NCI-H345 treated with DMSO at 0.1 percent for 48 hours (cell line): ENCODE results near the gene ADAM22.
A peak's percentile ranks its signal among the peaks of the same experiment; 100 is the strongest.

Experiments
- DNase-seq: peaks from one replicate; lab custom pipeline; 2025; ENCODE audit not compliant: unreplicated experiment; lab: John Stamatoyannopoulos, UW

ADAM22 gene

GRCh38 chr7:88102675-88103074, 168.6 kb downstream of the ADAM22 start:
- DNase-seq, result no peak

- no peak for DNase-seq
Measured at GRCh38 chr7:88104732-88105131, 170.7 kb downstream of the ADAM22 start.

DNA sequence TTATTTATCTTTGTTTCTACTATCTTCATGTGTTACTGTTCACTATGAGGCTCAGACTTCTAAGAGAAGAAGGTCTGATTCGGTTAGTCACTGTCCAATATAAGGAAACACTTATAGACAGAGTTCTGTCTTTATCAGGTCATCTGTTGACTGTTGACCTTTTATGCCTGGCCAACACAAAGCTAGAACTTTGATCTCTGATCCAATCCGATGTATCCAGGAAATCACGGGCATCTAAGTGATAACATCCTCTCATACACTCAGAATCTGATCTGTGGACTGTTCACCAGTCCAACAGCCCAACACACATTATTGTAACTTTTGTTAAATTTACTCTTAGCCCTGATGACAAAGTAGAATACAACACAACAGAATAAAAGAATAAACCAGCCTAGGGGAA, 171.2 kb downstream of the ADAM22 start:
- DNase-seq, result no peak

GRCh38 chr7:88106434-88106833, 172.4 kb downstream of the ADAM22 start:
- no peak for DNase-seq

DNA sequence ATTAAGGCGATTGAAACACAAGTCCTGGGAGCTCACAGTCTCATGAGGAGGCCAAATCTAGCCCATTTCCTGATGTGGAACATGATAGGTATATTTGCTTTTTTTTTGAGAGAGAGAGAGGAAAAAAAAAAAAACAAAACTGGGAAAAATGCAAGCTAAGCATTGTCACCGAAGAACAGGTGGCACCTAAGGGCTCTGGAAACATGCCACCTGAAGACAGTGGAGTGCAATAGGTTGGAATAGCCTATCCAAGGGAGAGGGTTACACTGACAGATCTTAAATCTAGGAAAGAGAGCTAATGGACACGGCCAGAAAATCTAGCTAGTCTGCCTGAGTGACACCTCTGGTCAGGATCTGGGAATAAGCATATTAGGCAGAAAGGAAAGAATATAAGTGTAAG, 175.6 kb downstream of the ADAM22 start:
- DNase-seq, result no peak

DNA sequence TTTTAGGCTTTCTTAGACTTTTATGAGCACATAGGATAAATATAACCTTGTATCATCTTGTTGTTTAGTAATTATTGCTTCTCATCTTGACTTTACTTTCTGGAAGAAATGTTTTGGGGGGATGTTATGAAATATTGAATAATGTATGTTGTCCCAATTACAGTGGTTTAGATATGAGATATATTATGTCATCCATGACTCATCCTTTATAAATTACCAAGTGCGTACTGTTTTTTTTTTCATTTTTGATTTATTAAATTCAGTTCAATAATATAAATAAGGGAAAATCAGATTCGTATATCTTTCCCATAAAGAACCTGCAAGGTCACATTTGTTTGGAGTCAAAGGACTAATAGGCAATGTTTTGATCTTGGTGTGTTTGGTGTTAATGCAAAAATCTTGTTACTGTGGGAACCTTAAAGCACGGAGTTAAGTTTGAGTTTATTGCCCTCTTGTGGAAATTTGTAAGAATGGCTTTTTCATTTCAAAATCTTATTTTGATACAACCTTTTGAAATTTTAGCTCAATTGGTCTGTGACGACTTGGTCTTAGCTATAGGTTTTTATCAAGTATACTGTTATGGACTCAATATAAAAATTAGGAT, 177.2 kb downstream of the ADAM22 start:
- DNase-seq, result peak; percentile 27

DNA sequence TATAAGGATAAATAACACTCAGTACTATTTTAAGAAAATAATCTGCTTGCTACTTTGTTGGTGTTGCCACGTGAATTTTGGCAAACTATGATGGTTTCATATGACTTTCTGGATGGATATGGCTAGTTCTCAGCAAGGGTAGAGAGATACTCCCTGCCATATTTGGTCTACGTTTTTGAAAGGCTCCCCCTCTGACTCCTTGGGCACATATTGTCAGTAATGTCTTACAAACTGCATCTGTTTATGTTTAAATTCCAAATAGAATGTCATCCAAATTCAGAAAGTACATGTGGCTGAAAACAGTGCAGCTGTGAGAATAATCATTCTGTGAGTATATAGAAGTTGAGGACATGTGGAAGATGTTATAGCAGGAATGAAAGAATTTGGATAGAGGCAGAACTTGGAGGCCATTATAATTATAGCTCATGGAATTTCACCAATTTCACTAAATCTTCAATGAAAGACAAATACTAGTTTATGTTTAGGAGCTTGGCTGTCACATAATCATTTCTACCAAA, 178.0 kb downstream of the ADAM22 start:
- DNase-seq, result no peak

- DNase-seq, result no peak
Measured at GRCh38 chr7:88115258-88115796, 181.3 kb downstream of the ADAM22 start.

GRCh38 chr7:88115816-88116215, 181.8 kb downstream of the ADAM22 start:
- DNase-seq, result no peak

GRCh38 chr7:88116235-88116795, 182.3 kb downstream of the ADAM22 start:
- no peak for DNase-seq

- DNase-seq, result no peak
Measured at GRCh38 chr7:88117325-88117724, 183.3 kb downstream of the ADAM22 start.

DNA sequence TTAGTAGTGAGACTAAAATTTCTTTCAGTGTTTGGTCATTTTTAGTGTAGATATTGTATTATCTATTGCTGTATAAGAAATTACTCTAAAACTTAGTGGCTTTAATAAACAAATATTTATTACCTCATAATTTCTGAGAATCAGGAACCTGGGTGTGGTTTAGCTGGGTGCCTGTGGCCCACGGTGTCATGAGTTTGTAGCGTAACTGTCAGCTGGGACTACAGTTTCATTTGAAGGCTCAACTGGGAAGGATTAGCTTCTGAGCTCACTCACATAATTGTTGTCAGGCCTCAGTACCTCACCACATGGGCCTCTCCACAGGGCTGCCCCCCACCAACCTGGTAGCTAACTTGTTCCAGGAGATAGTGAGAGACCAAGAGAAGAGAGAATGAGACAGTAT, 187.3 kb downstream of the ADAM22 start:
- no peak for DNase-seq

GRCh38 chr7:88127637-88128290, 193.7 kb downstream of the ADAM22 start:
- no peak for DNase-seq

DNA sequence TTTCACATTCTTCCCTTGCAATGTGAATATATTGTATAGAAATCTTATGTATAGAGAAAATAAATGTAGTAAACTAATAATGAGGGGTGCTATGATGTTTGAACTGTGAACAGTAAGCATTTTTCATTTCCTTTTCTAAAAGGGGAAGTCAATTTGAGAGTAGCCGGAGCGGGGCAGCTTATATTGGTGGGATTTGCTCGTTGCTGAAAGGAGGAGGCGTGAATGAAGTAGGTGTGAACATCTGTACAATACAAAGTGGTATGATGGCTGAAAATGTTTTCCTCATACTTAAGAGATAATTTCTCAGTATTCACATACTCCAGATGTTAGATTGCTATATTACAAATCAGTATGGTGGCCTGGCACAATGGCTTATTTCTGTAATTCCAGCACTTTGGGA, 198.7 kb downstream of the ADAM22 start:
- no peak for DNase-seq

DNA sequence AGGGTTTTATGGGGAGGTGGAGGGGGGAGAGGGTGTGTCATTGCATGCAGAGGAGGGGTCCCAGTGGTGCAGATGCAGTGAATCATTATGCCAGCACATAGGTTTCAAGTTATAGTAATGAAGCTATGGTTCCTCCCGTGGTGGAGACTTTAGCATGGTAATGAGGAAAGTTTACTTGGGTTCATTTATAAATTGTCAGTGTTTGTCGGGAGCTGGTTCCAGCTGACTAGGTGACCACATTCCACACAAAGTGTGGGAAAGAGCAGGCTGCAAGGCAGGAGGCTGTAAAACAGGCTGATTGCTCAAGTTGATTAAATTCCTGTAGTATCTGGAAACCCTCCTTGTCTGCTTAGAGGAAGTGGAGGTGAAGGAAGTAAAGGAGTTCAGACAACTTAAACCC, 206.9 kb downstream of the ADAM22 start:
- no peak for DNase-seq

GRCh38 chr7:88141479-88141878, 207.4 kb downstream of the ADAM22 start:
- no peak for DNase-seq

GRCh38 chr7:88141953-88142352, 207.9 kb downstream of the ADAM22 start:
- no peak for DNase-seq

DNA sequence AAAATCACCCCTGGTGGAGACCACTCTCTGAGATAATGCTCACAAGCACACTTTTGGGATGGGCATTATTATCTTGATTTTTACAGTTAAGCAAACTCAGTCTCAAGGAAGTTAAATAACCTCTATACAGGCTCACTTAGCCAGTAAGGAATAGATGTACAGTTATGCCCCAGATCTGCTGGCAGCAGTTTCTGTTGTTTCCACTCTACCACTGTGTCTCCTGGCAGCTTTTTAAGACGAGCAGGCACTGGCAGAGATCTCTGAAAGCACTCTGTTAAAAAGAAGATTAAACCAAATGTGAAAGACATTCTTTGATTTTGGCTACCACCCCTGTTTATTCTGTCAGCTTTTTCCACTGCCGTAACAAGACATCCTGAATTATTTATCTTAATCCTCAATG, 212.6 kb downstream of the ADAM22 start:
- DNase-seq, result no peak

- no peak for DNase-seq
Measured at GRCh38 chr7:88147341-88147740, 213.3 kb downstream of the ADAM22 start.

- no peak for DNase-seq
Measured at GRCh38 chr7:88147949-88148348, 213.9 kb downstream of the ADAM22 start.

GRCh38 chr7:88150033-88150432, 216.0 kb downstream of the ADAM22 start:
- no peak for DNase-seq

DNA sequence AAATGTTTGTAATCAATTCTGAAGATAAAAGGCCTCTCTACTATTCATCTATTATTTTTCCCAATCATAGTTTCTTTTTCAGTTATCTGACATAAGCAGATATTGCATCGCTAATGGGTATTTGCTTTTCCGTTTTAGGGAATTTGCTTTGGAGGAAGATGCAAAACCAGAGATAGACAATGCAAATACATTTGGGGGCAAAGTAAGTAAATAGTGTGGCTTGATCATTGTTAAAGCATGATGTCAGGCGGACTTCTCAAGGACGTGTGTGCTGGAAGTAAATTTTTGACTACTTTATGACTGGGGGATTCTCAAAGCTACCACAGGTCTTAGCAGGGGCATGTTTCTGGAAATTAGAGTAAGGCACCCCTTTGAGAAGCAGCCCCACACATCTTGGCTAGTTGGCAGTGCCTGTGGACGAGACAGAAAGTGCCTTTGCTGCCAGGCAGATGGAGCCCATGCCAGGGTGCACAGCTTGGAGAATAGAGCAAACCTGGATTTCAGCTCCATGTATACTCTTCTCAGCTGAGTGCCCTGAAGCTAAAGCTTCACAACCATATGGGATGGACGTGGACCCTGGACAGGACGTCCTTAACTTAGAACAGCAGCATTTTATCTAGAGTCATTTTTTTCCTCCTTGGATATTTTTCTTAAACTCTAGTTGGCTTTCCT, 217.2 kb downstream of the ADAM22 start:
- DNase-seq, result no peak
